ENCODE results near the gene USP10.

DNA sequence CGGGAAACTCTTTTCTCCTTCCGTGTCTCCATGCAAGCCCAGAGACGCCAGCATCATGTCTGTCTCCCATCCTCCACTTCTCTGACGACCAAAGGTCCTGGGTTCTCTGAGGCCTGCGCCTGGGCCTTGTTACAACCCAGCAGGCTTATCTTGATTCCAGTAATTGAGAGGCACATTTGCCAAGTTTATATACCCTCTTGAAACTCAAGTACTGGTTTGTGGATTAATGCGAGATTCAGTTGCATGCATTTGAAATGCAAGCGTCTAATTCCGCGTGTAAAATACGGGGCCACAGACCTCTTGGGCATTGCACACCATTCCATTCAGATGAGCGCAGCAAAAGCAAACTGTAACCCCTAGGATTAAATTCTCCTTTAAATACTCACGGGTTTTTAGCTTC is 91.3 kb downstream of the USP10 start:
- TF ChIP-seq GATA2 (IDR thresholded peaks at IDR 0.05; ENCODE audit: low read depth, low read length) (no peak), GATA3 (IDR thresholded peaks at IDR 0.05; ENCODE audit: low read depth, low read length) (no peak)
